Measurements from ENCODE around the gene SPSB1. TPM values are rescaled to one million over a fixed set of nuclear protein-coding genes. Genes with fewer than 3 reads are reported as not detected.

SPSB1 gene
- total RNA-seq, 1 donor from 2014 or later = 8.9 TPM

DNA sequence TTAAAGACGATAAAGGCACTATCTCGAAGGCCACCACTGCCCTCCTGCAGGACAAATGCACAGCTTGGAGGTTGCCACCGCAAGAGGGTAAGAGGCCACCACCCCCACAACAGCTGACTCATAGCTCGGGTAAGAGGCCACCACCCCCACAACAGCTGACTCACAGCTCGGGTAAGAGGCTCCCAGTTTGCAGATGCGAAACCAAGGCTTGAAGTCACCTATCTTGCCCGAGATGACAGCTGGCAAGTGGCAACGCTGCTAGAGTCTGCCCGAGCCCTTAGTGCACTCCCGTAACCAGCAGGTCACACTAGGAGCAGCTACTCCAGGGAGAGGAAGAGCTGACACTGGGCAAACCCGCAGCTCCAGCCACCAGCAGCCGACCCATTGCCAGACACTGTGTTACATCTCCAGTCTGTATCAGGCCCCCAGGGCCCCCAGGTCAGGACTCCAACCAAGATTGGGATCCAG is 17.1 kb upstream of the SPSB1 start:
- H3K27ac Mint-ChIP-seq = peak overlapping the region; percentile 65
- H3K4me3 Mint-ChIP-seq = peak overlapping the region; percentile 45
- intact Hi-C loops (cut with micrococcal nuclease) = loop anchor here (1.0 to 2.0 kb wide), 3 partner anchors 9 to 40 kb away; no protein-coding TSS in a partner anchor
- peaks cover 2% of the 10 kb centered on the region for H3K27me3 Mint-ChIP-seq (ENCODE audit: insufficient read depth)
- H3K4me1 Mint-ChIP-seq (ENCODE audit: low read depth) = peaks cover 39% of the 10 kb centered on the region
- peak; percentile 58 for DNase-seq (ENCODE audit: low spot score)
- peaks cover 4% of the 10 kb centered on the region for H3K36me3 Mint-ChIP-seq (ENCODE audit: low read depth)
- H3K9me3 Mint-ChIP-seq = no peaks in the 10 kb centered on the region

DNA sequence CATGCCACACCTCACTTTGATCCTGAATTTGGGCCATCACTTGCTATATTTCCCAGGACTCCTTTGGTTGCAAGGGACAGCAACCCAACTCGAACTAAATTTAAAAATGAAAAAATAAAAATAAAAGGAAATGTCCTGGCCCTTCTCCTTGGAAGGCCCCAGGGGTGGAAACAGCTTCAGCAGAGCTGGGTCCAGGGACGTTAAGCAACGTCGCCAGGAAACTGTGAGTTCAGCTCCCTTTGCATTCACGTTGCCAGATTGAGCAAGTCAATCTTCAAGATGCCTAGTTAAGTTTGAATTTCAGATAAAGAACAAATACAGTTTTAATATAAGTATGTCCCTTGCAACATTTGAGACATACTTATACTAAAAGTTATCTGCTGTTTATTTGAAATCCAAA is 14.6 kb upstream of the SPSB1 start:
- Mint-ChIP-seq H3K4me1 (ENCODE audit: low read depth) (peaks cover 54% of the 10 kb centered on the region), H3K27me3 (ENCODE audit: insufficient read depth) (no peaks in the 10 kb centered on the region), H3K9me3 (no peaks in the 10 kb centered on the region), H3K4me3 (no peak overlapping the region), H3K27ac (no peak overlapping the region), H3K36me3 (ENCODE audit: low read depth) (peaks cover 4% of the 10 kb centered on the region)
- intact Hi-C loops (cut with micrococcal nuclease) = no loop called here
- no peak for DNase-seq (ENCODE audit: low spot score)

DNA sequence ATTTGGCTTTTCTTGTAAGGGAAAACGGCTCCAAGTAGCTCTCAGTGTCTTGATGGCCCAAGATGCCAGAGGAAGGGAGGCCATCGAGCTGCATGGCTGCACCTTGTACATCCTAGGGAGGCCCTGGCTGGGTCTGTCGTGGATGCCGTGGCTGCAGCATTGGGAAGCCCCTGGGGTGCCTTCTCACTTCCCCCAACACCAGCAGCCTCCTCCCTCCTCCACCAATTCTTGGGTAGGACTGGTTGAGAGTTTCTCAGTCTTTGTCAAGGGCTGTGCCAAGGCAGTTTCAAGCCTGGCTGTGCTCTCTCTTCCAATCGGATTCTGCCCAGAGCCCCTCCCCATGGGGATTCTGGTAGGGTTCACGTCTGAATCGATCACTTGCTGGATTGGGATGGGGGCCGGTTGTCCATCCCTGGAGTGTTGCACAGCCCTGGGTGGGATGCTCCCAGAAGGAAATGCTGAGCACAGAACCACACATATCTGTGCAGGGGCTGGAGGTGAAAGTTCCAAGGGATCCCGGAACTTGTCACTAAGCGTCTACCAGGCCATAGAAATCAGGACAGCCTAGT is 14.0 kb upstream of the SPSB1 start:
- H3K4me3 Mint-ChIP-seq = peak overlapping the region; percentile 72
- no peaks in the 10 kb centered on the region for H3K27me3 Mint-ChIP-seq (ENCODE audit: insufficient read depth)
- no peak overlapping the region for H3K27ac Mint-ChIP-seq
- peaks cover 4% of the 10 kb centered on the region for H3K36me3 Mint-ChIP-seq (ENCODE audit: low read depth)
- no peak for DNase-seq (ENCODE audit: low spot score)
- H3K9me3 Mint-ChIP-seq = peaks cover 1% of the 10 kb centered on the region
- H3K4me1 Mint-ChIP-seq (ENCODE audit: low read depth) = peaks cover 59% of the 10 kb centered on the region
- intact Hi-C loops (cut with micrococcal nuclease) = no loop called here

DNA sequence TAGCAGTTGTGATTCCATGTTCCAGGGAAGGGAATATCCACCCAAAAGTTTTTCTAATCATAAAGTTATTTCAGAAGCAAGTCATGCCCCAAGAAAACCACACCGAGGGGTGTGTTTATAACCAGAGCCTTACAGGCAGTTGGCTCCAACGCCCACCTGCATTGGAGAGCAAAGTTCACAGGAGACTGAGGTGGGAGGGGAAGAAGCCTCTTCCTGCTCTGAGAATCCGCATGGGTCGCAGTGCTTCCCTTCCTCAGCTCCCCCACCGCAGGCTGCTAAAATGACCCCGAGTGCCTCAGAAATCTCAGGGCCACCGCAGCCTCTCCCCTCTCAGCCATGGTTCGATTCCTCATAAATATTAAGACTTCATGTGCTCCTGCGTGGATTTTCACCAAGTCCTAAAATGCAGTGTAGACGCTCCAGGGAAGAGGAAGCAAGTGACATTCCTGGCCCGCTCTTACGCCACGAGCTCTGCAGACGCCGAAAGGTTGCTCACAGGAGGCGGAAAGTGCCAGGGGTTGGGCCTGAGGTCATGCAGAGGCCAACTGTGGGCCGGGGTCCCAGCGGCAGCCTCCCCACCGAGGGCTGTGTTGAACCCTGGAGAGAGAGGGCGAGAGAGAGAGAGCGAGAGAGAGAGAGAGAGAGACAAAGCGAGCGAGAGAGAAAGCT is 13.4 kb upstream of the SPSB1 start:
- DNase-seq (ENCODE audit: low spot score) = no peak
- Mint-ChIP-seq H3K27ac (peak overlapping the region; percentile 57), H3K9me3 (peaks cover 7% of the 10 kb centered on the region), H3K4me1 (ENCODE audit: low read depth) (peaks cover 66% of the 10 kb centered on the region), H3K27me3 (ENCODE audit: insufficient read depth) (no peaks in the 10 kb centered on the region), H3K36me3 (ENCODE audit: low read depth) (peaks cover 4% of the 10 kb centered on the region), H3K4me3 (peak overlapping the region; percentile 72)
- intact Hi-C loops (cut with micrococcal nuclease) = no loop called here

DNA sequence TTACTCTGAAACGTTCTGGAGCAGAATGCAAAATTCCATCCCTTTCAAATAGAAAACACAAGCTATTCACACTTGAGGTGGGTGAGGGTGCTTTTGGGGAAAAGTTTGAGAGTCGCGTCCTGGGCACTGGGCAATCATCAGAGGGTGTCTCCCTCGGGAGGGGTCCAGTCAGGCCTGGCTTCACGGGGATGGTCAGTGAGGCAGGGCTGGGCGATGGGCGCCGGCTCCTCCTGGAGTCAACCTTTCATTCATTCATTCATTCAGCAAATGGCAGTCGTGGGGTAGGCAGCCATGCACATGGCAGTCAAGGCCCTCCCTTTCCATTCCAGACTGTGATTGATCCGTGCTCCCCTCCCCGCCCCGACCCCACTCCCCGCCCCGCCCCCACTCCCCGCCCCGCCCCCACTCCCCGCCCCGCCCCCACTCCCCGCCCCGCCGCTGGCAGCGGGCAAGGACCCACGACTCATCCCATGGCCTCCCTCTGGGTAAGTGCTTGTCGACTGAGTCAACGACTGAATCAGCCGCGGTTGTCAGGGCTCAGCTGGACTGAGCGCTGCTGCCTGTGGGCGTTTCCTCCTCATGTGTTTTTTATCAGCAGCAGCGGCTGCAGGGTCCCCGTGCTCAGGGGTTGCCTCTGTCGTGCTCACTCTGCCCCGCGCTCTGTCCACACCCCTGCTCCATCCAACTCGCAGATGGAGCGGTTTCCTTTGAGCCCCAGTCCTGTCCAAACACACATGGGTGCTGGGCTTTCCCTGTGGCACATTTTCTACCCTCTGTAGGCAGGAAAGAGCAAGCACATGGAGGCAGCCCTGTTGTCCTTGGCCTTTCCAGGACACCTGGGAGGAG is 12.5 kb upstream of the SPSB1 start:
- peaks cover 15% of the 10 kb centered on the region for H3K9me3 Mint-ChIP-seq
- intact Hi-C loops (cut with micrococcal nuclease) = loop anchor here (1.0 to 5.0 kb wide), 2 partner anchors 133 to 257 kb away; partner anchors contain the start of gene SLC25A33
- H3K27ac Mint-ChIP-seq = peak overlapping the region; percentile 59
- H3K27me3 Mint-ChIP-seq (ENCODE audit: insufficient read depth) = no peaks in the 10 kb centered on the region
- H3K4me1 Mint-ChIP-seq (ENCODE audit: low read depth) = peaks cover 70% of the 10 kb centered on the region
- H3K4me3 Mint-ChIP-seq = peak overlapping the region; percentile 23
- peaks cover 10% of the 10 kb centered on the region for H3K36me3 Mint-ChIP-seq (ENCODE audit: low read depth)
- DNase-seq (ENCODE audit: low spot score) = no peak

- peaks cover 23% of the 10 kb centered on the region for H3K9me3 Mint-ChIP-seq
- H3K27ac Mint-ChIP-seq = peak overlapping the region; percentile 19
- intact Hi-C loops (cut with micrococcal nuclease) = loop anchor here (5.0 kb wide), 1 partner anchor 256 kb away; the partner anchor contains the start of gene SLC25A33
- peaks cover 12% of the 10 kb centered on the region for H3K36me3 Mint-ChIP-seq (ENCODE audit: low read depth)
- no peaks in the 10 kb centered on the region for H3K27me3 Mint-ChIP-seq (ENCODE audit: insufficient read depth)
- peak overlapping the region; percentile 23 for H3K4me3 Mint-ChIP-seq
- peaks cover 66% of the 10 kb centered on the region for H3K4me1 Mint-ChIP-seq (ENCODE audit: low read depth)
- no peak for DNase-seq (ENCODE audit: low spot score)
Measured at GRCh38 chr1:9281071-9281827, 11.4 kb upstream of the SPSB1 start.

GRCh38 chr1:9281908-9282695 is 10.6 kb upstream of the SPSB1 start:
- Mint-ChIP-seq H3K36me3 (ENCODE audit: low read depth) (peaks cover 15% of the 10 kb centered on the region), H3K4me3 (peak overlapping the region; percentile 53), H3K9me3 (peaks cover 30% of the 10 kb centered on the region), H3K27me3 (ENCODE audit: insufficient read depth) (no peaks in the 10 kb centered on the region), H3K27ac (peak overlapping the region; percentile 86), H3K4me1 (ENCODE audit: low read depth) (peaks cover 70% of the 10 kb centered on the region)
- intact Hi-C loops (cut with micrococcal nuclease) = loop anchor here (5.0 kb wide), 1 partner anchor 255 kb away; the partner anchor contains the start of gene SLC25A33
- no peak for DNase-seq (ENCODE audit: low spot score)

DNA sequence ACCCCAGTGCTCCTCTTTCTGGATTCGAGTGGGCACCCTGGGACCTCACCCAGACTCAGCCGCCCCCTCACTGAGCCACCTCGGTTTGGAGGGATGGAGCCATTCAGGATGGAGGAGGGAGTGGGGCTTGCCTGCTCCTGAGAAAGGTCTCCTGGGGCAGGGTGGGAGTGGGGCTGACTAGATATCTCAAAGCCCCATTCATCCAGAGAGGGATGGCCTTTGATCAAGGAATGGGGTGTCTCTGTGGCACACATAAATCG is 10.1 kb upstream of the SPSB1 start:
- Mint-ChIP-seq H3K27me3 (ENCODE audit: insufficient read depth) (no peaks in the 10 kb centered on the region), H3K4me3 (peak overlapping the region; percentile 53), H3K9me3 (peaks cover 35% of the 10 kb centered on the region), H3K36me3 (ENCODE audit: low read depth) (peaks cover 16% of the 10 kb centered on the region), H3K27ac (peak overlapping the region; percentile 86), H3K4me1 (ENCODE audit: low read depth) (peaks cover 70% of the 10 kb centered on the region)
- DNase-seq (ENCODE audit: low spot score) = no peak
- intact Hi-C loops (cut with micrococcal nuclease) = loop anchor here (5.0 kb wide), 1 partner anchor 255 kb away; the partner anchor contains the start of gene SLC25A33

- intact Hi-C loops (cut with micrococcal nuclease) = loop anchor here (1.0 to 5.0 kb wide), 2 partner anchors 9 to 253 kb away; partner anchors contain the start of gene SLC25A33
- Mint-ChIP-seq H3K27ac (peak overlapping the region; percentile 86), H3K27me3 (ENCODE audit: insufficient read depth) (no peaks in the 10 kb centered on the region), H3K4me1 (ENCODE audit: low read depth) (peaks cover 62% of the 10 kb centered on the region), H3K9me3 (peaks cover 46% of the 10 kb centered on the region), H3K36me3 (ENCODE audit: low read depth) (peaks cover 16% of the 10 kb centered on the region), H3K4me3 (peak overlapping the region; percentile 68)
- DNase-seq (ENCODE audit: low spot score) = peak; percentile 29
Measured at GRCh38 chr1:9284061-9284460, 8.6 kb upstream of the SPSB1 start.

DNA sequence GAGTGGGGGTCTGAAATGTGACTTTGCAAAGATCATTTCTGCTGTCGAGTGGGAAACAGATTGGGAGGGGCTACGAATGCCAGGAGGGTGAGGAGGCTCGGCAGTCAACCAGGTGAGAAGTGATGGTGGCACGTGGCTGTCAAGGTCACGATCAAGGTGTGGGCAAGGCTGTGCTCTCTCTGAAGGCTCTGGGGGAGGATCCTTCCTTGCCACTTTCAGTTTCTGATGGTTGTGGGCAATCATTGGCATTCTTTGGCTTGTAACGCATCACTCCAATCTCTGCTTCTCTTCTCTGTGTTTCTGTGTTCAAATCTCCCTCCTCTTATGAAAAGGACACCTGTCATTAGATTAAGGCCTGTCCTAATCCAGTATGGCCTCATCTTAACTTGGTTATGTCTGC is 6.1 kb upstream of the SPSB1 start:
- intact Hi-C loops (cut with micrococcal nuclease) = no loop called here
- Mint-ChIP-seq H3K9me3 (peaks cover 47% of the 10 kb centered on the region), H3K4me3 (no peak overlapping the region), H3K4me1 (ENCODE audit: low read depth) (peaks cover 50% of the 10 kb centered on the region), H3K36me3 (ENCODE audit: low read depth) (peaks cover 15% of the 10 kb centered on the region), H3K27me3 (ENCODE audit: insufficient read depth) (no peaks in the 10 kb centered on the region), H3K27ac (no peak overlapping the region)
- no peak for DNase-seq (ENCODE audit: low spot score)

GRCh38 chr1:9289090-9289534 is 3.6 kb upstream of the SPSB1 start:
- Mint-ChIP-seq H3K4me3 (no peak overlapping the region), H3K27me3 (ENCODE audit: insufficient read depth) (no peaks in the 10 kb centered on the region), H3K36me3 (ENCODE audit: low read depth) (peaks cover 15% of the 10 kb centered on the region), H3K4me1 (ENCODE audit: low read depth) (peaks cover 33% of the 10 kb centered on the region), H3K9me3 (peaks cover 42% of the 10 kb centered on the region), H3K27ac (peak overlapping the region; percentile 25)
- DNase-seq (ENCODE audit: low spot score) = peak; percentile 69
- intact Hi-C loops (cut with micrococcal nuclease) = loop anchor here (1.0 to 2.0 kb wide), 6 partner anchors 14 to 206 kb away; no protein-coding TSS in a partner anchor

All from activated T-helper 1 cell treated with anti-CD3 and anti-CD28 coated beads, Interleukin-12 subunit alpha, Interleukin-12 subunit beta, Interleukin-2, Interleukin-4 antibody, amounts not matched to agents 30 ng/mL and 10 ng/mL and 1 ng/mL, durations not matched to agents 14 hours and 24 hours and 36 hours (primary cell).